ENCODE measurements around the gene MEGF9.

GRCh38 chr9:120662513-120662912 lies 51.8 kb downstream of the MEGF9 start:
- TF ChIP-seq CTCF (optimal IDR thresholded peaks at IDR 0.05 in 1 of 3, IDR thresholded peaks at IDR 0.05 in 1 of 3, conservative IDR thresholded peaks at IDR 0.05 in 1 of 3; ENCODE audit: extremely low read depth in 1 of 3, insufficient read depth in 2 of 3, low read length in 3 of 3) (no peak), EZH2 (IDR thresholded peaks at IDR 0.05; ENCODE audit: low read length) (no peak)

Measured in keratinocyte (primary cell).